SU-DHL-6 (cell line): ENCODE measurements around the gene ZBTB49.

ENCODE experiments used
- CTCF ChIP-seq: fragments of 200-600 bp; sonication (generic); IDR thresholded peaks from one replicate; pipeline ENCODE4 v1.5.1; 2017; ENCODE audit warnings: antibody characterized with exemption, mild to moderate bottlenecking, low read length, moderate library complexity; ENCODE audit not compliant: insufficient read depth, poor library complexity, severe bottlenecking
- EZH2phosphoT487 ChIP-seq: fragments of 200-600 bp; sonication (generic), shearing (Covaris generic); conservative IDR thresholded peaks from 2 replicates; pipeline ENCODE4 v1.6.1; 2018; ENCODE audit warnings: mild to moderate bottlenecking, antibody characterized with exemption, low read length, moderate library complexity, mixed read lengths

GRCh38 chr4:4269856-4270255 is 20.2 kb upstream of the ZBTB49 start:
- TF ChIP-seq EZH2phosphoT487 (no peak), CTCF (no peak)
